Dedifferentiated amniotic fluid mesenchymal stem cell (primary cell): Measurements from ENCODE around the gene DNAH11.
"Not testable (repeated sequence)": the region's sequence is repeated elsewhere in the genome, so short reads cannot be mapped to it uniquely, and the experiment has no call there.

Experiments
- DNase-seq: peaks from one replicate; pipeline ENCODE4 v3.0.0-alpha.2; 2016; ENCODE audit errors: extremely low spot score

The DNAH11 gene

GRCh38 chr7:21771906-21772610, 229.2 kb downstream of the DNAH11 start:
- DNase-seq = no peak

DNA sequence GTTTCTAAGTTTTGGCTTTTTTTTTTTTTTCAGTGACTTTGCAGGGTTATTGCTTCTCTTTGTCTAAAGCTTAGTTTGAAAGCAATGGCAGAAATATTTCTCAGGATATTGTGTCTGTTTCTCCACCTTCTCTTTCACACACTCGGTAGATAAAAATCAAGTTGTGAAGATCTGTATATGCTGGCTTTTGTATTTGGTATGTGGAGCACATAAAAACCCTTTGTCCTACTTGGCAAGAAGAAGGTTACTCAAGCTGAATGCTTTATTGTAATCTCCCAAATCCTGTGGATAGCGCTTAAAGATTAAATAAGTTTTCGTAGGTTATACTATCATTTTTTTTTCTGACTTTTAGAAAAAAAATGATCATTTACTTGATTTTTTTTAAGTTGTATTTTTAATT, 230.5 kb downstream of the DNAH11 start:
- DNase-seq = no peak

DNA sequence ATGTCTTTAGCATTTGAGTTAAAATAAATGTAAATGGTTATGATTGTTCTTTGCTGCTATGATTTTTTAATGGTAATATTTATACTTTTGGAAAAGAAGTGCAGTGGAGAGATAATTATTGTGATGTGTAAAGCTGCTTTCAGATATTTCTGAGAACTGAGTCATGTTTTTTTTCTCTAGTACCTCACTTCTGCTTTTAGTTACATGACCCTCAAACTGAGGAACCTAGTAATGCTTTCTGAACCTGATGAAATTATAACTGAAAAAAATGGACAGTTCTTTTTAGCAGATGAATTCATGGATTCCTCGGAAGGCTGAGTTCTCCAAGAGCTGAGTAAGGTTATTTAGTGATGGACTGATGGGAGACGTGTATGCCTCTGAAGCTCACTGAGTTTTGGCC, 235.1 kb downstream of the DNAH11 start:
- DNase-seq = no peak

- DNase-seq = no peak
These were observed 236.1 kb downstream of the DNAH11 start for GRCh38 chr7:21778953-21779352.

DNA sequence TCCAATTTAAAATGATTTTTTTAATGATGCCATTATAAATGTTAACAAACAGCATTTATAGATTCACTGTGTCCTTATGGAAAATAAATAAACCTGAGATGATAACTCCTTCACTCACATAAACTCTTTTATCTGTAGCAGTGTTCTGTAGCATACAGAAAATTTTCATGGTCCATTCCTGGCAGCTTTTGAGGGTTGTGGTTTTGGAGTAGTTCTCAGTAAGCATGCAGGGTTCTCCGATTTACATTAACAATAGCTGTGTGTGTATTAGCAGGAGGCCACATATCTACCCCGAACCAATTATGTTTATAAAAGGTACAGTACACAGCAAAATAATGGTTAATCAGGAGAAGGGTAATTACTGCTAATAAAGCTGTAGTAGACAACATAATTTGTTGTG, 240.2 kb downstream of the DNAH11 start:
- no peak for DNase-seq

GRCh38 chr7:21784989-21785388, 242.2 kb downstream of the DNAH11 start:
- DNase-seq = no peak

- no peak for DNase-seq
These were observed 263.0 kb downstream of the DNAH11 start for GRCh38 chr7:21805791-21806190.

DNA sequence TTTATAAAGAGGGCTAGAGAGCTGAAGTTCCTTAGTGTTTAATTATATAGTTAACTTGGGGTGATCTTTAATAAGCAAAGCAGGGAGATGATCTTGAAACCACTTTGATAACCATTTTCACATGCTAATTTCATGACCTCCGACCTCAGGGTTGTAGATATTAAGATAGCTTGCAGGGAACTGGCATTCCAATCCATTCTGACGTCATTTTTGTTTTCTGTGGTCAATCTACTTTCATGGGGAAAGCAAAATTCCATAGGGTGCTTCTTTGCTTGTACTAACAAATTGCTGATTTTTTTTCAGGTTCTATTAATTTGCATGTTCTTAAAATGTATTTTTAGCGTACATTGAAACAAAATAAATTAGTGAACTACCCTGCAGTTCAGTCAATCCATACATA, 263.5 kb downstream of the DNAH11 start:
- no peak for DNase-seq

GRCh38 chr7:21819048-21819447, 276.2 kb downstream of the DNAH11 start:
- DNase-seq = no peak

DNA sequence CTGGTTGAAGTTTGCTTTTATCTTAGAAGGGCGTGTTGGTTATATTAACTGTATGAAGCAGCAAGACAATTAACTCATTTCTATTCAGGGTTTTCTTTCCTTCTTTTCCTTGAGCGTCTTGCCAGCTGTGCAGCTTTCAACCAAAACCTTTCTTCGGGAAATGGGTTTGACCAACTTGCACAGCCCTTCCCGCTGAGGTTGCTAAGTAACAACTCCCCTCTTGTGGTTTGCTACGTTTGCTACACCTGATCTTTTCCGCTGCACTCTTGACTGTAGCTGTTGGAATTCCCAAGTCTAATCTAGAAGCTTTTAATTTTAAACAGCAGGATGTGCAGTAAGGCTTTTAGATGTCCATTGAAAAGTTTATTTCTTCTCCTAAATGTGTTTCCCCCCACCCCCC, 286.0 kb downstream of the DNAH11 start:
- no peak for DNase-seq

GRCh38 chr7:21829731-21830130, 286.9 kb downstream of the DNAH11 start:
- no peak for DNase-seq

- no peak for DNase-seq
These were observed 301.9 kb downstream of the DNAH11 start for GRCh38 chr7:21844742-21845141.

DNA sequence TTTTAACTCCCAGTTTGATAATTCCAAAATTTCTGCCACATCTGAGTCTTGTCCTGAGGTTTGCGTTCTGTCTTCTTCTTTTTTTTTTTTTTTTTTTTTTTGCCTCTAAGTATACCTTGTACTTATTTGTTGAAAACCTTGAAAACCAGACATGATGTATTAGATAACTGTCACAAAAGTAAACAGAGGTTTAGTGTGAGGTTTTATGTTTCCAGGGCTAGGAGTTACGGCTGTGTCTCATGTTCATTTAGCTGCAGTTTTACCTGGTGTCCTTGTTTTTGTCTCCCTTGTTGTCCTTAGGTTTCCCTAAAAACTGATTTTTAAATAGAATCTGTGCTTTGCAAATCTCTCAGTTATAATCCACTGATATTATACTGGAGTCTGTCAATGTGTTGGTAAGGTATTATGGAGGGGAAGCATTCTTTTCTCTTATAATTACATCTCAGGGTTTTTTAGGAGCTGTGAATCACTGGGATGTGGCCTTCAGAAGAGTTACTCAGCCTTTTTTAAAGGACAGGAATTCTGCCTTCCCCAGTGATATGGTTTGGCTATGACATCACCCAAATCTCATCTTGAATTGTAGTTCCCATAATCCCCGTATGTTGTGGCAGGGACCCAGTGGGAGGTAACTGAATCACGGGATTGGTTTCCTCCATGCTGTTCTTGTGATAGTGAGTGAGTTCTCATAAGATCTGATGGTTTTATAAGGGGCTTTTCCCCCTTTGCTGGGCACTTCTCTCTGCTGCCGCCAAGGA, 307.9 kb downstream of the DNAH11 start:
- no peak for DNase-seq

DNA sequence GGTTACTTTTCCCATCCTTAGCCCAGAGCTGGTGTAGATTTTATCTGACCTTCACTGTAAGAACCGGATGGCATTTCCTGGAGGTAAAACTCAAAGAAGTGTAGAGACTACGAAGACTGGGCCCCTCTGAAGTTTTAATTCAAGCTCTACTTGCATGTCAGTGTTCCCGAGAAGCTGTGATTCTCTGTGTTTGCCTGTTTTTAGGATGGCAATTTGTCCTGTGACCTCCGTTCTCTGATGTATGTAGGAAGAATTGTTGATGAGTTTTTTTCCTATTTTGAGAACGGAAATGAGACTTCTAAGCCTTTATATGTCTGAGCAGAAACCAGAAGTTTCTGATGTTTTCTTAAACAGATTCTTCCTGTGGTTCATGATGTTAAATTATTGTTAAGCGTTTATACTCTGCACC, 308.7 kb downstream of the DNAH11 start:
- DNase-seq = no peak

- not testable (repeated sequence) for DNase-seq
These were observed 322.9 kb downstream of the DNAH11 start for GRCh38 chr7:21865631-21866204.

- DNase-seq = no peak
These were observed 323.9 kb downstream of the DNAH11 start for GRCh38 chr7:21866731-21867130.

- DNase-seq = no peak
These were observed 324.4 kb downstream of the DNAH11 start for GRCh38 chr7:21867226-21867625.

GRCh38 chr7:21867816-21868575, 325.2 kb downstream of the DNAH11 start:
- DNase-seq = no peak

DNA sequence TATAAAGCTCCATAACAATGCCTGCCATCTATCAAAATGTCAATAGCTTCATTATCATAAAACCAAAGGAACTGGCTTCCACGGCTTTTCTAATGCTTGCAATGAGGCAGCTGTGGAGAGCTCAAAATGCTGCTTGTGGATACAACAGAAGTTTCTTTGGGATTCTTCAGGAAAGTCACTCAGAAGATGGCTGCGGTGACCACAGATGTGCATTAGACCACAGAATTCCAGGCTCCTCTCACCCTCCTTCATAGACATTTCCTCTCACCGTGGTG, 325.7 kb downstream of the DNAH11 start:
- DNase-seq = no peak

DNA sequence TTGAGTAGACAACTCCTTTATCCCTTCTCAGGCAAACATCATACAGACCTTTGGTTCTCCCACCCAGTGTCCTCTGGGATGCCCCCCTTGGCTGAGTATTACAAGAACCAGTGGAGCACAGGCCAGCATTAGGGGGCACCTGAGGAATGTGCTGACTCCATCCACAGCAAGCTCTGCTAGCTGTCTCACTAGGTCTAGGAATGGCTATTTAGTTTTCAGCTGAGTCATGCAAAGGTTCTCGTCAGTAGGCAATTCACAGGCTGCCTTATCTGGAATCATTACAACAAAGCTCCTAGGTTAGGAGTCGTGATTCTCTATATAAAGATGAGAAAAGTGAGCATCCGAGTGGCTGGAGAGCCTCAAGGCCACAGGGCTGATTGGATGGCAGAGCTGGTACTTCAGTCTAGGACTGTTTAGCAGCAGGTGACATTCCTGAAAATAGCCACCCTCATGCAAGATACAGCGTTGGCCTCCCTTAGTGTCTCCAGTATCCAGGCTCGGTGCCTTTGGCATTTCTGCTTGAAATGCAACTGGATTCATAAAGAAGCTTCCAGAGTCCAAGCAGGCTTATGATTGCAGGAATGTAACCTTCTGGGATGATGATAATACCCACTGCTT, 327.1 kb downstream of the DNAH11 start:
- no peak for DNase-seq

- no peak for DNase-seq
These were observed 340.2 kb downstream of the DNAH11 start for GRCh38 chr7:21883069-21883468.

GRCh38 chr7:21883501-21883900, 340.7 kb downstream of the DNAH11 start:
- DNase-seq = not testable (repeated sequence)
